Measurements from ENCODE around the gene IL7R.

IL7R gene

GRCh38 chr5:35820735-35821134, 36.0 kb upstream of the IL7R start:
- no peak overlapping the region for H3K23ac ChIP-seq (ENCODE audit: low read length)
- no peak overlapping the region for H4K12ac ChIP-seq (ENCODE audit: low read depth, low read length)
- no peak overlapping the region for H3K4me2 ChIP-seq (ENCODE audit: low read length)
- no peak overlapping the region for H4K8ac ChIP-seq (ENCODE audit: low read depth, low read length)
- H3K79me1 ChIP-seq (ENCODE audit: low read length): no peaks in the 10 kb centered on the region
- H3K9ac ChIP-seq (ENCODE audit: low read length): no peak overlapping the region
- H3K4ac ChIP-seq (ENCODE audit: low read depth, low read length): no peak overlapping the region
- DNase-seq: no peak
- H3K36me3 ChIP-seq (ENCODE audit: control insufficient read depth in 1 of 2, insufficient read depth in 2 of 2, low read length in 2 of 2): no peaks in the 10 kb centered on the region
- no peak overlapping the region for H3K18ac ChIP-seq (ENCODE audit: low read length)
- H2AFZ ChIP-seq (ENCODE audit: insufficient read depth, low read length, poor library complexity): no peak overlapping the region
- H3K9me3 ChIP-seq (ENCODE audit: insufficient read depth, low read depth, low read length): no peaks in the 10 kb centered on the region
- H2AK5ac ChIP-seq (ENCODE audit: low read length): no peak overlapping the region
- H2BK5ac ChIP-seq (ENCODE audit: low read depth, low read length, poor library complexity): no peak overlapping the region
- no CpG with 5 or more reads among the region's 4 CpGs for WGBS (ENCODE audit: extremely low coverage, insufficient coverage, insufficient read length)
- no peaks in the 10 kb centered on the region for H3K79me2 ChIP-seq (ENCODE audit: control insufficient read depth, insufficient read depth, low read length, poor library complexity)
- H3K27ac ChIP-seq (ENCODE audit: low read depth, low read length): no peak overlapping the region
- no peak overlapping the region for H4K91ac ChIP-seq (ENCODE audit: low read depth, low read length)
- no peak overlapping the region for H3K14ac ChIP-seq (ENCODE audit: low read length)
- H3K4me1 ChIP-seq (ENCODE audit: control insufficient read depth in 1 of 2, insufficient read depth in 2 of 2, low read length in 2 of 2): no peaks in the 10 kb centered on the region
- no peak overlapping the region for H2BK12ac ChIP-seq (ENCODE audit: low read length)
- H3K4me3 ChIP-seq (ENCODE audit: low read depth, low read length): no peak overlapping the region
- H3K27me3 ChIP-seq (ENCODE audit: insufficient read depth, low read length): no peaks in the 10 kb centered on the region
- no peak overlapping the region for H2BK120ac ChIP-seq (ENCODE audit: insufficient read depth, low read length, poor library complexity)

GRCh38 chr5:35821513-35821912, 35.2 kb upstream of the IL7R start:
- Histone ChIP-seq H3K4me1 (ENCODE audit: control insufficient read depth in 1 of 2, insufficient read depth in 2 of 2, low read length in 2 of 2) (no peaks in the 10 kb centered on the region), H2BK12ac (ENCODE audit: low read length) (no peak overlapping the region), H3K36me3 (ENCODE audit: control insufficient read depth in 1 of 2, insufficient read depth in 2 of 2, low read length in 2 of 2) (no peaks in the 10 kb centered on the region), H3K14ac (ENCODE audit: low read length) (no peak overlapping the region), H4K8ac (ENCODE audit: low read depth, low read length) (no peak overlapping the region), H4K91ac (ENCODE audit: low read depth, low read length) (no peak overlapping the region), H3K9ac (ENCODE audit: low read length) (no peak overlapping the region), H2BK5ac (ENCODE audit: low read depth, low read length, poor library complexity) (no peak overlapping the region), H3K79me1 (ENCODE audit: low read length) (no peaks in the 10 kb centered on the region), H4K12ac (ENCODE audit: low read depth, low read length) (no peak overlapping the region), H3K79me2 (ENCODE audit: control insufficient read depth, insufficient read depth, low read length, poor library complexity) (no peaks in the 10 kb centered on the region), H3K4me2 (ENCODE audit: low read length) (no peak overlapping the region), H2BK120ac (ENCODE audit: insufficient read depth, low read length, poor library complexity) (no peak overlapping the region), H3K27ac (ENCODE audit: low read depth, low read length) (no peak overlapping the region), H3K18ac (ENCODE audit: low read length) (no peak overlapping the region), H3K23ac (ENCODE audit: low read length) (no peak overlapping the region), H2AFZ (ENCODE audit: insufficient read depth, low read length, poor library complexity) (no peak overlapping the region), H3K4me3 (ENCODE audit: low read depth, low read length) (no peak overlapping the region), H3K9me3 (ENCODE audit: insufficient read depth, low read depth, low read length) (no peaks in the 10 kb centered on the region), H2AK5ac (ENCODE audit: low read length) (no peak overlapping the region), H3K27me3 (ENCODE audit: insufficient read depth, low read length) (no peaks in the 10 kb centered on the region), H3K4ac (ENCODE audit: low read depth, low read length) (no peak overlapping the region)
- no CpG with 5 or more reads among the region's 2 CpGs for WGBS (ENCODE audit: extremely low coverage, insufficient coverage, insufficient read length)
- DNase-seq: no peak

GRCh38 chr5:35822511-35822910, 34.2 kb upstream of the IL7R start:
- H3K4me1 ChIP-seq (ENCODE audit: control insufficient read depth in 1 of 2, insufficient read depth in 2 of 2, low read length in 2 of 2): no peaks in the 10 kb centered on the region
- no peak for DNase-seq
- H2BK120ac ChIP-seq (ENCODE audit: insufficient read depth, low read length, poor library complexity): no peak overlapping the region
- no peak overlapping the region for H3K4me2 ChIP-seq (ENCODE audit: low read length)
- no peaks in the 10 kb centered on the region for H3K36me3 ChIP-seq (ENCODE audit: control insufficient read depth in 1 of 2, insufficient read depth in 2 of 2, low read length in 2 of 2)
- H3K4ac ChIP-seq (ENCODE audit: low read depth, low read length): no peak overlapping the region
- no CpG with 5 or more reads among the region's 8 CpGs for WGBS (ENCODE audit: extremely low coverage, insufficient coverage, insufficient read length)
- no peaks in the 10 kb centered on the region for H3K9me3 ChIP-seq (ENCODE audit: insufficient read depth, low read depth, low read length)
- no peak overlapping the region for H2BK5ac ChIP-seq (ENCODE audit: low read depth, low read length, poor library complexity)
- H4K91ac ChIP-seq (ENCODE audit: low read depth, low read length): no peak overlapping the region
- H2AK5ac ChIP-seq (ENCODE audit: low read length): no peak overlapping the region
- H4K8ac ChIP-seq (ENCODE audit: low read depth, low read length): no peak overlapping the region
- no peaks in the 10 kb centered on the region for H3K79me2 ChIP-seq (ENCODE audit: control insufficient read depth, insufficient read depth, low read length, poor library complexity)
- no peak overlapping the region for H2BK12ac ChIP-seq (ENCODE audit: low read length)
- H3K4me3 ChIP-seq (ENCODE audit: low read depth, low read length): no peak overlapping the region
- no peak overlapping the region for H4K12ac ChIP-seq (ENCODE audit: low read depth, low read length)
- no peak overlapping the region for H3K27ac ChIP-seq (ENCODE audit: low read depth, low read length)
- H3K27me3 ChIP-seq (ENCODE audit: insufficient read depth, low read length): no peaks in the 10 kb centered on the region
- H3K9ac ChIP-seq (ENCODE audit: low read length): no peak overlapping the region
- no peaks in the 10 kb centered on the region for H3K79me1 ChIP-seq (ENCODE audit: low read length)
- no peak overlapping the region for H3K23ac ChIP-seq (ENCODE audit: low read length)
- no peak overlapping the region for H3K14ac ChIP-seq (ENCODE audit: low read length)
- H2AFZ ChIP-seq (ENCODE audit: insufficient read depth, low read length, poor library complexity): no peak overlapping the region
- H3K18ac ChIP-seq (ENCODE audit: low read length): no peak overlapping the region

- Histone ChIP-seq H3K9me3 (ENCODE audit: insufficient read depth, low read depth, low read length) (no peaks in the 10 kb centered on the region), H3K79me1 (ENCODE audit: low read length) (no peaks in the 10 kb centered on the region), H3K9ac (ENCODE audit: low read length) (no peak overlapping the region), H2BK120ac (ENCODE audit: insufficient read depth, low read length, poor library complexity) (no peak overlapping the region), H3K36me3 (ENCODE audit: control insufficient read depth in 1 of 2, insufficient read depth in 2 of 2, low read length in 2 of 2) (no peaks in the 10 kb centered on the region), H2BK12ac (ENCODE audit: low read length) (no peak overlapping the region), H3K4ac (ENCODE audit: low read depth, low read length) (no peak overlapping the region), H3K27me3 (ENCODE audit: insufficient read depth, low read length) (no peaks in the 10 kb centered on the region), H3K79me2 (ENCODE audit: control insufficient read depth, insufficient read depth, low read length, poor library complexity) (no peaks in the 10 kb centered on the region), H3K4me2 (ENCODE audit: low read length) (no peak overlapping the region), H4K91ac (ENCODE audit: low read depth, low read length) (no peak overlapping the region), H3K4me3 (ENCODE audit: low read depth, low read length) (no peak overlapping the region), H3K4me1 (ENCODE audit: control insufficient read depth in 1 of 2, insufficient read depth in 2 of 2, low read length in 2 of 2) (no peaks in the 10 kb centered on the region), H2AFZ (ENCODE audit: insufficient read depth, low read length, poor library complexity) (no peak overlapping the region), H3K27ac (ENCODE audit: low read depth, low read length) (no peak overlapping the region), H3K18ac (ENCODE audit: low read length) (no peak overlapping the region), H2BK5ac (ENCODE audit: low read depth, low read length, poor library complexity) (no peak overlapping the region), H3K14ac (ENCODE audit: low read length) (no peak overlapping the region), H4K12ac (ENCODE audit: low read depth, low read length) (no peak overlapping the region), H2AK5ac (ENCODE audit: low read length) (no peak overlapping the region), H4K8ac (ENCODE audit: low read depth, low read length) (no peak overlapping the region), H3K23ac (ENCODE audit: low read length) (no peak overlapping the region)
- no peak for DNase-seq
- WGBS (ENCODE audit: extremely low coverage, insufficient coverage, insufficient read length): no CpG with 5 or more reads among the region's 7 CpGs
These were observed 33.2 kb upstream of the IL7R start for GRCh38 chr5:35823347-35824098.
